HL-60/S4 treated with phorbol 12-myristate 13-acetate at 8.2 ng/mL for 4 days and 3 days (cell line): Measurements from ENCODE around the gene SGCD.
"Not testable (repeated sequence)": the region's sequence is repeated elsewhere in the genome, so short reads cannot be mapped to it uniquely, and the experiment has no call there.

ENCODE experiments used
- in situ Hi-C: fragments of 300-500 bp; cut with MboI; formaldehyde crosslinking; loops from 2 replicates; pipeline ENCODE4 v1.15.0; 2022; ENCODE audit warnings: low sequenced_read_pairs

Gene SGCD

GRCh38 chr5:156617426-156617825 is 290.5 kb downstream of the SGCD start:
- in situ Hi-C loops: no loop called here

GRCh38 chr5:156618601-156619000 is 291.6 kb downstream of the SGCD start:
- in situ Hi-C loops: no loop called here

- in situ Hi-C loops: no loop called here
These were observed 294.8 kb downstream of the SGCD start for GRCh38 chr5:156621719-156622118.

GRCh38 chr5:156623381-156624040 is 296.5 kb downstream of the SGCD start:
- in situ Hi-C loops: no loop called here

- in situ Hi-C loops: no loop called here
These were observed 297.7 kb downstream of the SGCD start for GRCh38 chr5:156624686-156625085.

GRCh38 chr5:156628421-156628820 is 301.5 kb downstream of the SGCD start:
- in situ Hi-C loops: no loop called here

GRCh38 chr5:156631005-156631404 is 304.0 kb downstream of the SGCD start:
- in situ Hi-C loops: no loop called here

- in situ Hi-C loops: no loop called here
These were observed 307.3 kb downstream of the SGCD start for GRCh38 chr5:156634301-156634700.

GRCh38 chr5:156640691-156641241 is 313.8 kb downstream of the SGCD start:
- in situ Hi-C loops: no loop called here

GRCh38 chr5:156641686-156642085 is 314.7 kb downstream of the SGCD start:
- in situ Hi-C loops: no loop called here

- in situ Hi-C loops: no loop called here
These were observed 320.1 kb downstream of the SGCD start for GRCh38 chr5:156647034-156647451.

GRCh38 chr5:156654444-156654843 is 327.5 kb downstream of the SGCD start:
- in situ Hi-C loops: no loop called here

GRCh38 chr5:156655732-156656131 is 328.8 kb downstream of the SGCD start:
- in situ Hi-C loops: no loop called here

GRCh38 chr5:156664832-156665231 is 337.9 kb downstream of the SGCD start:
- in situ Hi-C loops: not testable (repeated sequence)

GRCh38 chr5:156666686-156667085 is 339.7 kb downstream of the SGCD start:
- in situ Hi-C loops: not testable (repeated sequence)

GRCh38 chr5:156667616-156668015 is 340.7 kb downstream of the SGCD start:
- in situ Hi-C loops: no loop called here

- in situ Hi-C loops: no loop called here
These were observed 342.5 kb downstream of the SGCD start for GRCh38 chr5:156669416-156669815.

GRCh38 chr5:156670615-156671014 is 343.7 kb downstream of the SGCD start:
- in situ Hi-C loops: no loop called here

- in situ Hi-C loops: no loop called here
These were observed 348.4 kb downstream of the SGCD start for GRCh38 chr5:156675395-156675794.

GRCh38 chr5:156677963-156678362 is 351.0 kb downstream of the SGCD start:
- in situ Hi-C loops: no loop called here

- in situ Hi-C loops: no loop called here
These were observed 351.5 kb downstream of the SGCD start for GRCh38 chr5:156678484-156678883.

GRCh38 chr5:156680831-156681230 is 353.9 kb downstream of the SGCD start:
- in situ Hi-C loops: no loop called here

- in situ Hi-C loops: no loop called here
These were observed 354.3 kb downstream of the SGCD start for GRCh38 chr5:156681265-156681664.
